Esophagus (tissue), 2 donors: ENCODE measurements around the gene POU2F3. TPM values are rescaled to one million over a fixed set of nuclear protein-coding genes. Genes with fewer than 3 reads are reported as not detected.

ENCODE experiments used
- H3K27ac ChIP-seq, 2 donors: one replicate each; pipeline ENCODE4 v1.5.1; 2013; ENCODE audit warnings: low read depth in 2 of 2, mild to moderate bottlenecking in 2 of 2, inconsistent platforms in 1 of 2, low read length in 1 of 2, moderate library complexity in 1 of 2
- H3K27me3 ChIP-seq, 2 donors: one replicate each; pipeline ENCODE4 v1.6.1; 2013; ENCODE audit warnings: low read length in 2 of 2, control low read depth in 1 of 2, mild to moderate bottlenecking in 1 of 2; ENCODE audit not compliant: insufficient read depth in 2 of 2, control insufficient read depth in 1 of 2
- H3K36me3 ChIP-seq, 2 donors: one replicate each; pipeline ENCODE4 v1.6.1; 2013; ENCODE audit warnings: low read length in 1 of 2; ENCODE audit not compliant: control insufficient read depth in 2 of 2, insufficient read depth in 2 of 2
- H3K4me1 ChIP-seq, 2 donors: one replicate each; pipeline ENCODE4 v1.6.1; 2013; ENCODE audit warnings: low read length in 1 of 2; ENCODE audit not compliant: control insufficient read depth in 2 of 2, insufficient read depth in 2 of 2
- H3K4me3 ChIP-seq, 2 donors: one replicate each; pipeline ENCODE4 v1.5.1; 2013; ENCODE audit warnings: low read length in 2 of 2, mild to moderate bottlenecking in 2 of 2, low read depth in 1 of 2, moderate library complexity in 1 of 2
- H3K9me3 ChIP-seq, 2 donors: one replicate each; pipeline ENCODE4 v1.6.1; 2013; ENCODE audit warnings: mild to moderate bottlenecking in 2 of 2, low read depth in 1 of 2, low read length in 1 of 2, moderate library complexity in 1 of 2; ENCODE audit not compliant: control insufficient read depth in 2 of 2, insufficient read depth in 1 of 2
- WGBS, 2 donors: extraction: QIAGEN DNeasy Blood & Tissue Kit; methylation state at CpG; one replicate each; pipeline ENCODE4 v1.1.7; 2013; 5-methylcytosine and 5-hydroxymethylcytosine counted together
- polyA plus RNA-seq, 2 donors: library from polyadenylated mRNA; stranded (reverse); fragments of 200-250 nt; gene quantifications; one replicate each; pipeline ENCODE4 v1.2.3, GENCODE V29; 2013
- donor health status: healthy with polysubstance abuse.
- donor health status: Bipolar disorder and iron deficiency.

POU2F3 gene
- polyA plus RNA-seq, 2 donors, result 3.1 to 4.5 TPM

DNA sequence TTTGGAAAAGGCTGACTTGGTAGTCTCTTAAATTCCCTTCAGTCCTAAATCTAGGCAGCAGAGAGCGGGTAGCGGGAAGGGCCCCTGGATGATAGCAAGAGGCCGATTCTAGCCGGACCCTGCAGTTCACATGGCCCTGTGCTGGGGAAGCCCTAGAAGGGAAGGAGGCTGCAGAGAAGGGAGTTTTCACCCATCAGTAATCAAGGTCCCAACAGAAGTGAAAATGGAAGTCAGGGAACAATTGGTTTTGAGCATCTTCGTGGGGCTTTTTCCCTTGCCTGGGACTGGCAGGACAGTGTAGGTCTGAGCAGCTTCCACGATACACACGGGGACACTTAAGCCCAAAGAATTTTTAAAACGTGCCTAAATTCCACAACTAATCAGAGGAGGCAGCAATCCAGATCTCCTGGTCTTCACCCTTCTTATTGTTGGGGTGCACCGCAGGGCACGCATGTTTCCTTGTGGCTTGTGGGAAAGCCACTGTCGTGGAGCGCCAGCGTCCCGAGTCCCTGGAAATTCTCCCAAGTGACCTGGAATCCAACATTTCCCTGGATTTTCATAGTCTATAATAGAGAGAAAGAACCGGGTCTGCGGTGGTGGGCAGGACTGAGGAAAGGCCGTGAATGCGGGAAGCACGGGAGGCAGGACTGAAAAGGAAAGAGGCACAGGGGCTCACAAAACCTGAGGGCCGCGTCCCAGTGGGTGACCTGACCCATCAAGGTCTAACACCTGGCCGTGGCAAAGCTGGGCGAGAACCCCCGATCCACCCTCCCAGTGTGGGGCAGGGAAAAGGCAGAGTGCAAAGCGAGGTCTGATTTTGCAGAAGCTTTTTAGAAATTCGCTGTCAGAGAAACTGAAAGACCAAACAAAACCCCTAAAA, 30.0 kb upstream of the POU2F3 start:
- peaks cover 0 to 12% of the 10 kb centered on the region in 2 donors for H3K4me1 ChIP-seq
- 13 to 15% methylated on average over 26 of the region's 26 CpGs for WGBS, 2 donors

DNA sequence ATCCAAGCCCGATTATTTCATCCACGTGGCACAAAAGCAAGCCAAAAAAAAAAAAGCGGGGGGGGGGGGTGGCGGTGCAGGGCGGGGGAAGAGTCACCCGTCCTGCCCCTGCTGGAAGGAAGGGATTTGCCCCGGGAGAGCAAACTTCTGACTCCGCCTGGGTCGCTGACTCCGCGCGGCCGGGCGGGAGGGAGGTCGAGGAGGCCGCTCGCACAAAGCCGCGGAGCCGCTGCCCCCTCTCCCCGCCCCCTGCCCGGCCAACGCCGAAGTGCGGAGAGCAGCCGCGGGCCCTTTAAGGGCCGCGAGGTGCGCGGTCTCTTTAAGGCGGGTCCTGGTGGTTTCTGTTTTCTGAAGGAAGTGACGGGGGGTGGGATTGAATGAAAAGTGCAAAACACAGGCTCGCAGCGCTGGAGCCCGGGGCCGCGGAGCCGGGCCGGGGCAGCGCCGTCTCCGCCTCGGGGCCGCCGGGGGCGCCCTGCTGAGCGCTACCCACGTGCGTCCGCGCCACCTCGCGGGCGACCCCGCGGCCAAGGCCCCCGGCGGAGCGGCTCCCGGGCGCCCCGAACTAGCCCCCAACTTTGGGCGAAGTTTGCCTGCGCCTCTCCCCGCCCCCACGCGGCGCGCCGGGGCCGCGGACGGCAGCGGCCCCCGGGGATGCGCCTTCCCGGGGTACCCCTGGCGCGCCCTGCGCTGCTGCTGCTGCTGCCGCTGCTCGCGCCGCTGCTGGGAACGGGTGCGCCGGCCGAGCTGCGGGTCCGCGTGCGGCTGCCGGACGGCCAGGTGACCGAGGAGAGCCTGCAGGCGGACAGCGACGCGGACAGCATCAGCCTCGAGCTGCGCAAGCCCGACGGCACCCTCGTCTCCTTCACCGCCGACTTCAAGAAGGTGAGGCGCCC, 29.1 kb upstream of the POU2F3 start, which contains the start of gene OAF:
OAF (plus strand) TSS at position 407 of the 896 bp plus-strand sequence; CDS start at position 655, 248 bp downstream.
- 0% methylated on average over 67 to 108 of the region's 108 CpGs for WGBS, 2 donors
- H3K36me3 ChIP-seq, result no peaks in the 10 kb centered on the region

More for the DNA sequence above, 30.0 kb upstream of the POU2F3 start:
- H3K27me3 ChIP-seq, result no peaks in the 10 kb centered on the region
- H3K4me3 ChIP-seq, result peak overlapping the region; percentile 46 to 70
- H3K36me3 ChIP-seq, result no peaks in the 10 kb centered on the region
- H3K27ac ChIP-seq, result peak overlapping the region; percentile 61 to 74
- no peaks in the 10 kb centered on the region for H3K9me3 ChIP-seq

GRCh38 chr11:120211522-120212258, 28.2 kb upstream of the POU2F3 start:
- peaks cover 0 to 12% of the 10 kb centered on the region in 2 donors for H3K4me1 ChIP-seq
- peak overlapping the region; percentile 69 to 70 for H3K4me3 ChIP-seq
- H3K36me3 ChIP-seq, result no peaks in the 10 kb centered on the region
- no peaks in the 10 kb centered on the region for H3K9me3 ChIP-seq
- H3K27me3 ChIP-seq, result no peaks in the 10 kb centered on the region
- WGBS, 2 donors, result 10 to 13% methylated on average over 18 of the region's 18 CpGs
- H3K27ac ChIP-seq, result peak overlapping the region; percentile 61 to 75

More for the DNA sequence above, 29.1 kb upstream of the POU2F3 start, which contains the start of gene OAF:
- Histone ChIP-seq H3K4me1 (peaks cover 0 to 12% of the 10 kb centered on the region in 2 donors), H3K9me3 (no peaks in the 10 kb centered on the region), H3K27me3 (no peaks in the 10 kb centered on the region), H3K4me3 (peak within 1 kb of the TSS; percentile 69 to 70), H3K27ac (peak within 1 kb of the TSS; percentile 61 to 75)

DNA sequence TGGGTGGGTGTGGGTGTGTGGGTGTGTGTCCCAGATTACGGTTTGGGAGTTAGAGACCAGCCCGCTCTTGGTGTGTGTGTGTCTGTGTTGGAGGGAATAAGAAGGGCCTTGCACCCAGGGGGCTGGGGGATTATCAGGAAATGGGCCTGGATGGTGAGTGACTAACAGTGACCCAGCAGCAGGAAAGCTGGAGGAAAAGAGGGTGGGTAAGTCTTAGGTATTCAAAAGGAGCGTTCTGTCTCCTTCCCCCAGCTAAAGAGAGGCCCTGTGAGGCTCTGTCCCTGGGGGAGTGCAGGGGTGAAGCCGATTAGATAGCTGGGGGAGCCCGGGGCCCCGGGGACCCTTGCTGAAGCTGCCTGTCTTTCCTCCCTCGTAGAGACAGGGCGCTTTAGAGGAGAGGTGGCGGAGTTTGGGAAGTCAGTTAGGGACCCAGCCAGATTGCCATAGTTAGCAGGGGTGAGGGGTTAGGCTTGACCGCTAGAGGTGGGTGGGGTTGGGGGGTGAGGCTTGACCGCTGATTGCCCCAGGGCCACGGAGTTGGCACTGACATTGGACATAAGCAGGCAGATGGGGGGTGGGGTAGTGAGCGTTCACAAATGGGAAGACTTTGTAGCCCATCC, 27.6 kb upstream of the POU2F3 start:
- WGBS, 2 donors, result 35 to 45% methylated on average over 12 to 13 of the region's 13 CpGs
- Histone ChIP-seq H3K4me1 (peaks cover 0 to 12% of the 10 kb centered on the region in 2 donors), H3K4me3 (peak overlapping the region; percentile 28 to 70), H3K27me3 (no peaks in the 10 kb centered on the region), H3K27ac (peak overlapping the region; percentile 12 to 42), H3K36me3 (no peaks in the 10 kb centered on the region), H3K9me3 (no peaks in the 10 kb centered on the region)

- H3K4me3 ChIP-seq, result peak overlapping the region in 1 of 2 donors; percentile 70
- no peaks in the 10 kb centered on the region for H3K9me3 ChIP-seq
- H3K4me1 ChIP-seq, result peaks cover 2 to 10% of the 10 kb centered on the region in 2 donors
- 61 to 75% methylated on average over 2 of the region's 2 CpGs for WGBS, 2 donors
- H3K27me3 ChIP-seq, result no peaks in the 10 kb centered on the region
- H3K27ac ChIP-seq, result peak overlapping the region in 1 of 2 donors; percentile 18
- H3K36me3 ChIP-seq, result no peaks in the 10 kb centered on the region
These were observed 27.0 kb upstream of the POU2F3 start for GRCh38 chr11:120212926-120213325.

DNA sequence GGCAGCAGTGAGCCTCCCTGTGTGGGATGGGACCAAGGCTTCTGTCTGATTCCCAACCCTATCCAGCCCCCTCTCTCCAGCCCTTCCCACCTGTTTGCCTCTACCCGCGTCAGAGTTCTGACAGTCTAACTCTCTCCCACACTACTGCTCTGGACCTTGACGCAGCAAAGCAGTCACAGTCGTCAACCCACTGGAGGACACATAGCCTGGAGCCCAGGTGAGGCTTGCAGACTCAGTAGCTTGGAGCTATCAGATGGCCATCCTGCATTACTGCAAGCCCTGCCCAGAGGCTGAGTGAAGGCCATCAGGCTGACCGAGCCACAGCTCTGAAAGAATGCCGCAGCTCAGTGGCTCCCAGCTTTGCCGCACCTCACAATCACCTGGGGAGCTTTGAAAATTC, 25.4 kb upstream of the POU2F3 start:
- Histone ChIP-seq H3K4me1 (peaks cover 3 to 15% of the 10 kb centered on the region in 2 donors), H3K27me3 (no peaks in the 10 kb centered on the region), H3K27ac (no peak overlapping the region), H3K9me3 (no peaks in the 10 kb centered on the region), H3K4me3 (no peak overlapping the region), H3K36me3 (no peaks in the 10 kb centered on the region)
- 87 to 91% methylated on average over 7 of the region's 7 CpGs for WGBS, 2 donors

DNA sequence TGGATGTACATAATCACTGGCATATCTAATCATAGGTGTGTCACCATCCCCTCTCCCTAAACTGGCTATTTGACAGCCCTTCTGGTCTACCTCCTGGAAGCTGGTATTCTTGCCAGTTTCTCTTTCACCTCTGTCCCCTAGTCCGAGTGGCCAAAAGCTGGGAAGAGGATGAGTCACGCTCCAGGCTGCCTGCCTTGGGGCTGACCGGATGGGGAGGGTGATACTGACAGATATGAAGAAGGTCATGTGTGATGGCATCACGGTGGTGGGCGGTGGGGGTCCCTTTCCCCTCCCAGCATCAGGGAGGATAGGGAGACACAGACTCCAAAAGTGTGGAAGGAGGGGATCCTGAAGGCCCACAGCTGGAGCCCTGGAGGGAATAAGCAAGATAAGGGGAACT, 24.3 kb upstream of the POU2F3 start:
- Histone ChIP-seq H3K4me3 (no peak overlapping the region), H3K36me3 (no peaks in the 10 kb centered on the region), H3K27ac (peak overlapping the region; percentile 33 to 40)

DNA sequence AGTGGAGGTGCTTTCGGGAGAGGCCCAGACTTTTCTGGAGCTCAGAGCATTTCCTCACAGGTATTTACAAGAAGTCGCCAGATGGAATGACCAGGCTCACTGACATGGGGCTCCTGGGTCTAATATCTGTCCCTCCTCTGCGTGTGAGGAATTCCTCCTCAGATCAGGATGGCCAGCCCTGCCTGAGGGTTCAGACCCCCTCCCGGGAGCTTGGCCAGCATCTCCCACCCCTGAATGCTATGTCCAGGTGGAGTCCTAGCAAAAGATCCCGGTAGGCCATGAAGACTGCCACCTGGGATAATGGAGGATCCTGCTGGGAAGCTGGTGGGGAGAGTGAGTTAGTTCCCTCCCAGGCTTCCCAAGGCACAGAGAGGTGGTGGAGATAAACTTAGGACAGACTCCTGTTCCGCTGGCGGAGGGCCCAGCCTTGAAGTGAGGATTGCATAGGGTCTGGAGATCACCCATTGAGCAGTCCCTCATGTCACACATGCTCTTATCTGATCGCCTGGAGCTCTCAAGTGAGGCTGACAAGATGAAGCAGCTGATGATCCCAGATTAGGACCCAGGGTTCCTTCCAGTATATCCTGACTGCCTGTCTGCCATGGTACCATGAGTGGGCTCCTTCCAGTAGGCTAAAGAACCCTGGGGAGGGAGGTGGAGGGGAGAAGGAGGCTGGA, 23.4 kb upstream of the POU2F3 start:
- Histone ChIP-seq H3K27ac (peak overlapping the region in 1 of 2 donors; percentile 6), H3K4me1 (peaks cover 6 to 19% of the 10 kb centered on the region in 2 donors), H3K9me3 (no peaks in the 10 kb centered on the region), H3K27me3 (no peaks in the 10 kb centered on the region), H3K4me3 (no peak overlapping the region), H3K36me3 (no peaks in the 10 kb centered on the region)
- 85 to 88% methylated on average over 8 of the region's 8 CpGs for WGBS, 2 donors

More for the DNA sequence above, 24.3 kb upstream of the POU2F3 start:
- WGBS, 2 donors, result 58 to 76% methylated on average over 5 of the region's 5 CpGs
- peaks cover 3 to 16% of the 10 kb centered on the region in 2 donors for H3K4me1 ChIP-seq
- no peaks in the 10 kb centered on the region for H3K27me3 ChIP-seq
- H3K9me3 ChIP-seq, result no peaks in the 10 kb centered on the region
